Hepatocyte (in vitro differentiated cells): Measurements from ENCODE around the gene GOLGA2. TPM values are rescaled to one million over a fixed set of nuclear protein-coding genes. Genes with fewer than 3 reads are reported as not detected.
"Not testable (repeated sequence)": the region's sequence is repeated elsewhere in the genome, so short reads cannot be mapped to it uniquely, and the experiment has no call there.

Experiments used
- DNase-seq: peaks from one replicate; pipeline ENCODE4 v3.0.0-alpha.2; 2016; ENCODE audit warnings: low spot score
- H2AFZ ChIP-seq: fragments of 200-600 bp; sonication (generic); 2 replicates; pipeline ENCODE4 v1.6.0; 2016; ENCODE audit warnings: antibody characterized with exemption, mild to moderate bottlenecking
- H3K27ac ChIP-seq: fragments of 200-600 bp; sonication (generic); 2 replicates; pipeline ENCODE4 v1.5.1; 2016; ENCODE audit warnings: mild to moderate bottlenecking
- H3K27me3 ChIP-seq: fragments of 200-600 bp; sonication (generic); 2 replicates; pipeline ENCODE4 v1.6.1; 2016
- H3K36me3 ChIP-seq: fragments of 200-600 bp; sonication (generic); replicated peaks from 2 replicates; pipeline ENCODE4 v1.5.1; 2016; ENCODE audit warnings: low read depth; ENCODE audit not compliant: insufficient read depth
- H3K4me1 ChIP-seq: fragments of 200-600 bp; sonication (generic); 2 replicates; pipeline ENCODE4 v1.5.1; 2016; ENCODE audit warnings: mild to moderate bottlenecking, moderate library complexity; ENCODE audit not compliant: insufficient read depth
- H3K4me2 ChIP-seq: fragments of 200-600 bp; sonication (generic); 2 replicates; pipeline ENCODE4 v1.6.0; 2016
- H3K4me3 ChIP-seq: fragments of 200-600 bp; sonication (generic); 2 replicates; pipeline ENCODE4 v1.5.1; 2016; ENCODE audit warnings: mild to moderate bottlenecking
- H3K79me2 ChIP-seq: fragments of 200-600 bp; sonication (generic); 2 replicates; pipeline ENCODE4 v1.6.0; 2017; ENCODE audit warnings: mild to moderate bottlenecking
- H3K9me2 ChIP-seq: fragments of 200-600 bp; sonication (generic); replicated peaks from 2 replicates; pipeline ENCODE4 v1.6.0; 2017; ENCODE audit warnings: mild to moderate bottlenecking; ENCODE audit not compliant: insufficient read depth
- H3K9me3 ChIP-seq: fragments of 200-600 bp; sonication (generic); 2 replicates; pipeline ENCODE4 v1.5.1; 2016; ENCODE audit warnings: low read depth, mild to moderate bottlenecking
- H4K20me1 ChIP-seq: fragments of 200-600 bp; sonication (generic); 2 replicates; pipeline ENCODE4 v1.6.0; 2016; ENCODE audit warnings: mild to moderate bottlenecking; ENCODE audit not compliant: insufficient read depth, poor library complexity, severe bottlenecking
- EZH2 ChIP-seq: fragments of 200-600 bp; sonication (generic); IDR thresholded peaks from 2 replicates; pipeline ENCODE4 v1.6.1; 2016; ENCODE audit warnings: antibody characterized with exemption, mild to moderate bottlenecking, borderline replicate concordance
- EZH2phosphoT487 ChIP-seq: fragments of 200-600 bp; sonication (generic); IDR thresholded peaks from one replicate; pipeline ENCODE4 v1.6.1; 2018; ENCODE audit warnings: antibody characterized with exemption, mild to moderate bottlenecking, low read depth, moderate library complexity; ENCODE audit not compliant: unreplicated experiment, severe bottlenecking
- WGBS: methylation state at CpG from one replicate; pipeline ENCODE4 v1.1.6; 2016; ENCODE audit warnings: low lambda C conversion rate; ENCODE audit errors: missing lambda C conversion rate; 5-methylcytosine and 5-hydroxymethylcytosine counted together
- polyA plus RNA-seq: library from polyadenylated mRNA; unstranded; fragments of >200 nt; fragmentation: Nextera tagmentation; extraction: Ambion mirVana; gene quantifications from 2 replicates; pipeline ENCODE4 v1.2.1, GENCODE V29; 2016
- total RNA-seq: library from RNA; depleted of rRNA; stranded (reverse); fragments of >200 nt; gene quantifications from 2 replicates; pipeline ENCODE4 v1.2.3, GENCODE V29; 2014
- TF ChIP-seq, protein P1 (sequence below): fragments of 200-600 bp; sonication (generic); IDR thresholded peaks from 2 replicates; pipeline ENCODE4 v1.5.1; 2016; ENCODE audit warnings: antibody characterized with exemption, mild to moderate bottlenecking; ENCODE audit not compliant: poor library complexity

The GOLGA2 gene
- total and polyA plus RNA-seq, 2 experiments from 2014 or later: 37.6 to 79.9 TPM

DNA sequence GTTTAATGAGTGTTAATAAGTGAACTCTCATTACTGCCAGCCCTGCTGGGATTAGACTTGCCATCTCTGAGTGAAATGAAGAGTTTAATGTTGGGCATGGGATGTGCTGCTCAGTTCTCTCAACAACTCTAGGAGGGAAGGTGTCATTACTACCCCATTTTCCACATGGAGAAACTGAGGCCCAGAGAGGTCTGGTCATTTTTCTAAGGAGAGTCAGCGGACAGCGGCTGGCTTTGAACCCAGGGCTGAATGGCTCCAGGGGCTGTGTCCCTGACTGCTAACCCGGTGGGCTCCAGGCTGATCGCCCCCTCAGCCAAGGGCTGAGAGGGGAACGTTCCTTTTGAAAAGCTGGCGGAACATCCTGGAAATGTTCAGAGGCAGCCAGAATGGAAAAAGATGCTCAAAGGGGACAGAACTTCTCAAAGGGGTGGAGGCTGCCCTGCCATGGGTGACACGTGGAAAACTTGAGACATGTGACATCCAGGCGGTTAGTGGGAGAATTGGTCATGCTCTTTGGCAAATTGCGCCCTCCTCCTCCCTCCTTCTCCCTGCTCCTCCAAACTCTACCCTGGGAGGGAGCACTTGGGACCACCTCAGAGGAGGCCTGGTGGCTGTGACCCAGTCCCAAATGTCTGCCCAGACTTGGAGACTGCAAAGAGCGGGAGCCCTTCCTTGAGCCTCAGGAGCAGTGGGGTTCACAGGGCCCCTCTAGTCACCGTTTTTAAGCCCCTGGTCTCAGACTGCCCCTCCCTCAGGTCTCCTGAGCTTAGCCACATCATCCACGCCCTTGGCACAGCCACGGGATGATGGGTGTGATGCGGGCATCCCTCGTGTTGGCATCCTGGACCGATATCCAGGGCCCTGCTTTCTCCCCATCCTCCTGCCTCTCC, 43.9 kb downstream of the GOLGA2 start:
- Histone ChIP-seq H3K4me1 (no peaks in the 10 kb centered on the region), H3K27me3 (no peaks in the 10 kb centered on the region), H3K9me2 (no peaks in the 10 kb centered on the region), H3K27ac (no peak overlapping the region), H3K4me3 (no peak overlapping the region), H4K20me1 (no peaks in the 10 kb centered on the region), H3K4me2 (no peak overlapping the region), H2AFZ (no peak overlapping the region), H3K9me3 (no peaks in the 10 kb centered on the region), H3K36me3 (no peaks in the 10 kb centered on the region), H3K79me2 (no peaks in the 10 kb centered on the region)
- peak; percentile 8 for DNase-seq
- TF ChIP-seq EZH2phosphoT487: no peak
- TF ChIP-seq, protein P1, sequence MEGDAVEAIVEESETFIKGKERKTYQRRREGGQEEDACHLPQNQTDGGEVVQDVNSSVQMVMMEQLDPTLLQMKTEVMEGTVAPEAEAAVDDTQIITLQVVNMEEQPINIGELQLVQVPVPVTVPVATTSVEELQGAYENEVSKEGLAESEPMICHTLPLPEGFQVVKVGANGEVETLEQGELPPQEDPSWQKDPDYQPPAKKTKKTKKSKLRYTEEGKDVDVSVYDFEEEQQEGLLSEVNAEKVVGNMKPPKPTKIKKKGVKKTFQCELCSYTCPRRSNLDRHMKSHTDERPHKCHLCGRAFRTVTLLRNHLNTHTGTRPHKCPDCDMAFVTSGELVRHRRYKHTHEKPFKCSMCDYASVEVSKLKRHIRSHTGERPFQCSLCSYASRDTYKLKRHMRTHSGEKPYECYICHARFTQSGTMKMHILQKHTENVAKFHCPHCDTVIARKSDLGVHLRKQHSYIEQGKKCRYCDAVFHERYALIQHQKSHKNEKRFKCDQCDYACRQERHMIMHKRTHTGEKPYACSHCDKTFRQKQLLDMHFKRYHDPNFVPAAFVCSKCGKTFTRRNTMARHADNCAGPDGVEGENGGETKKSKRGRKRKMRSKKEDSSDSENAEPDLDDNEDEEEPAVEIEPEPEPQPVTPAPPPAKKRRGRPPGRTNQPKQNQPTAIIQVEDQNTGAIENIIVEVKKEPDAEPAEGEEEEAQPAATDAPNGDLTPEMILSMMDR: no peak
- no peak for TF ChIP-seq EZH2
- WGBS: 89% methylated on average over 16 of the region's 16 CpGs

- not testable (repeated sequence) for H2AFZ ChIP-seq, H3K9me3 ChIP-seq, DNase-seq, H3K4me3 ChIP-seq, H3K27ac ChIP-seq, H3K36me3 ChIP-seq, H3K4me2 ChIP-seq, H4K20me1 ChIP-seq, H3K27me3 ChIP-seq, H3K9me2 ChIP-seq, H3K79me2 ChIP-seq, H3K4me1 ChIP-seq
- 95% methylated on average over 7 of the region's 7 CpGs for WGBS
These were observed 44.9 kb downstream of the GOLGA2 start for GRCh38 chr9:128230897-128231296.

GRCh38 chr9:128226412-128226801, 49.4 kb downstream of the GOLGA2 start:
- no peaks in the 10 kb centered on the region for H3K4me1 ChIP-seq
- WGBS: 88% methylated on average over 5 of the region's 5 CpGs
- H3K4me2 ChIP-seq: no peak overlapping the region
- no peak overlapping the region for H3K4me3 ChIP-seq
- no peaks in the 10 kb centered on the region for H3K36me3 ChIP-seq
- no peaks in the 10 kb centered on the region for H3K9me2 ChIP-seq
- H2AFZ ChIP-seq: no peak overlapping the region
- no peaks in the 10 kb centered on the region for H4K20me1 ChIP-seq
- H3K27me3 ChIP-seq: no peaks in the 10 kb centered on the region
- TF ChIP-seq EZH2 (no peak), EZH2phosphoT487 (no peak)
- TF ChIP-seq, protein P1: no peak
- DNase-seq: no peak
- no peaks in the 10 kb centered on the region for H3K9me3 ChIP-seq
- no peak overlapping the region for H3K27ac ChIP-seq
- H3K79me2 ChIP-seq: no peaks in the 10 kb centered on the region

DNA sequence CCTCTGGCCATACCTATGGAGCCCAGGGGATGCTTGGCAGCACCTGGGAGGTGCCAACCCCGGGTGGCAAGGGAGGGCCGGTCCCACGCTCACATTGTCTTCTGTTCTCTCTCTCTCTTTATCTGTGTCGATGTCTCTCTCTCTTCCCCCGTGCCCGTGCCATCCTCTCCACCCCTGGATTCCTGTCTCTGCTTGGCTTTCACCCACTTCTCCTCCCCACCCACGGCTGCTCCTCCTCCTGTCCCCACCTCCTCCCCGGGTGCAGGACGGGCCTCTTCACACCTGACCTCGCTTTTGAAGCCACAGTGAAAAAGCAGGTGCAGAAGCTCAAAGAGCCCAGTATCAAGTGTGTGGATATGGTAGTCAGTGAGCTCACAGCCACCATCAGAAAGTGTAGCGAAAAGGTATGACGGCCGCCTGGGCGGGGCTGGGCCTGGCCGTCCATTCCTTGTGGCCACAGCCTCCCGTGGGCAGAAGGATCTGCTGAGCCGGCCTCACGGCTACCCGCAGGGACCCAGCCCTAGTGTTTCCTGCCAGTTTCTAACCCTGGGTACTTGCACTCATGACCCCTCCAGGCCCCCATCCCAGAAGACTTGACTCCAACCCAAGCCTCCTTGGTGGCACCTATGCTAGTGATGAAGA, 49.9 kb downstream of the GOLGA2 start:
- H3K27ac ChIP-seq: no peak overlapping the region
- H3K27me3 ChIP-seq: no peaks in the 10 kb centered on the region
- no peaks in the 10 kb centered on the region for H3K79me2 ChIP-seq
- H3K4me2 ChIP-seq: no peak overlapping the region
- H4K20me1 ChIP-seq: no peaks in the 10 kb centered on the region
- peak; percentile 2 for DNase-seq
- no peaks in the 10 kb centered on the region for H3K9me3 ChIP-seq
- no peaks in the 10 kb centered on the region for H3K36me3 ChIP-seq
- H2AFZ ChIP-seq: no peak overlapping the region
- no peaks in the 10 kb centered on the region for H3K4me1 ChIP-seq
- H3K9me2 ChIP-seq: no peaks in the 10 kb centered on the region
- no peak overlapping the region for H3K4me3 ChIP-seq
- WGBS: 93% methylated on average over 19 of the region's 19 CpGs
- TF ChIP-seq, protein P1: no peak
- no peak for TF ChIP-seq EZH2phosphoT487
- no peak for TF ChIP-seq EZH2
